ENCODE measurements around the gene FAM120A.

DNA sequence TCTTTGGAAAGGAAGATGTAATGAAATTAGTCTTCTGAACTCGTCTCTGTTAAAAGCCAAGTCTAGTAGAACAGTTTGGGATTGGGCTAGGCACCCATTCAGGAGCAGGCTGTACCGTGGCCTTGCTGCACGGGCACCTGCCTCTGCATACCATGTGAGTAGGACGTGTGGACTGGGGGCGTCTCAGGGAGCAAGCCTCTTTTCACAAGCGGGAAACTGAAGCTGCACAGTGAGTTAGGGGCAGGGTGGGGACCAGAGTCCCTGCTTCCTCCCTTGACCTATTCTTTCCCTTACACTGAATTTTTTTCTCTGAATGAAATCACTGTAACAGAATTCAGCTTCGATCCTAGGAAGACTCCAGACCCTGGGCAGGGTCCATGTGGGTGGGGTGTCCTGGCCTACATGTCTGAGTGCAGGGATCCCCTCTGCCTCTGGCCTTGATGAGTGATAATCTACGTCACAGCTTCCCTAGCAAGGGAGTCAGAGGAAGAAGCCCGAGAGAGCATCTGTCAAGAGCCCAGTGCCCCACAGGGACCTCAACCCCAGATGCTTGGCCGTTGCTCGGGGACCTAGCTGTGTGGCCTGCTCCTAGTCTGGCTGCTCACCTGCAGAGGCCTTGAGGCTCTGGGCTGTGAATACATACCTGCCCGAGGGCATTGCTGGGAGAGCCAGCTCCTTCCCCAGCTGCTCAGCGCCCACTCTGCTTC is 140.0 kb downstream of the FAM120A start:
- TF ChIP-seq, protein P1, sequence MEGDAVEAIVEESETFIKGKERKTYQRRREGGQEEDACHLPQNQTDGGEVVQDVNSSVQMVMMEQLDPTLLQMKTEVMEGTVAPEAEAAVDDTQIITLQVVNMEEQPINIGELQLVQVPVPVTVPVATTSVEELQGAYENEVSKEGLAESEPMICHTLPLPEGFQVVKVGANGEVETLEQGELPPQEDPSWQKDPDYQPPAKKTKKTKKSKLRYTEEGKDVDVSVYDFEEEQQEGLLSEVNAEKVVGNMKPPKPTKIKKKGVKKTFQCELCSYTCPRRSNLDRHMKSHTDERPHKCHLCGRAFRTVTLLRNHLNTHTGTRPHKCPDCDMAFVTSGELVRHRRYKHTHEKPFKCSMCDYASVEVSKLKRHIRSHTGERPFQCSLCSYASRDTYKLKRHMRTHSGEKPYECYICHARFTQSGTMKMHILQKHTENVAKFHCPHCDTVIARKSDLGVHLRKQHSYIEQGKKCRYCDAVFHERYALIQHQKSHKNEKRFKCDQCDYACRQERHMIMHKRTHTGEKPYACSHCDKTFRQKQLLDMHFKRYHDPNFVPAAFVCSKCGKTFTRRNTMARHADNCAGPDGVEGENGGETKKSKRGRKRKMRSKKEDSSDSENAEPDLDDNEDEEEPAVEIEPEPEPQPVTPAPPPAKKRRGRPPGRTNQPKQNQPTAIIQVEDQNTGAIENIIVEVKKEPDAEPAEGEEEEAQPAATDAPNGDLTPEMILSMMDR (conservative IDR thresholded peaks at IDR 0.05 in 1 of 2, IDR thresholded peaks at IDR 0.05 in 1 of 2; ENCODE audit: low read depth in 1 of 2, low read length in 2 of 2) = no peak
- TF ChIP-seq EZH2 (IDR thresholded peaks at IDR 0.05; ENCODE audit: low read length, missing control alignments) = no peak

All from fibroblast of lung (primary cell).